ENCODE measurements around the gene SPON1.
"Not testable (repeated sequence)": the region's sequence is repeated elsewhere in the genome, so short reads cannot be mapped to it uniquely, and the experiment has no call there.

The SPON1 gene

GRCh38 chr11:14144934-14145333 is 182.4 kb downstream of the SPON1 start:
- no peak overlapping the region for H3K4me3 ChIP-seq (ENCODE audit: low read depth, low read length)
- peak; percentile 17 for DNase-seq (ENCODE audit: low read depth)
- TF ChIP-seq, protein P1, sequence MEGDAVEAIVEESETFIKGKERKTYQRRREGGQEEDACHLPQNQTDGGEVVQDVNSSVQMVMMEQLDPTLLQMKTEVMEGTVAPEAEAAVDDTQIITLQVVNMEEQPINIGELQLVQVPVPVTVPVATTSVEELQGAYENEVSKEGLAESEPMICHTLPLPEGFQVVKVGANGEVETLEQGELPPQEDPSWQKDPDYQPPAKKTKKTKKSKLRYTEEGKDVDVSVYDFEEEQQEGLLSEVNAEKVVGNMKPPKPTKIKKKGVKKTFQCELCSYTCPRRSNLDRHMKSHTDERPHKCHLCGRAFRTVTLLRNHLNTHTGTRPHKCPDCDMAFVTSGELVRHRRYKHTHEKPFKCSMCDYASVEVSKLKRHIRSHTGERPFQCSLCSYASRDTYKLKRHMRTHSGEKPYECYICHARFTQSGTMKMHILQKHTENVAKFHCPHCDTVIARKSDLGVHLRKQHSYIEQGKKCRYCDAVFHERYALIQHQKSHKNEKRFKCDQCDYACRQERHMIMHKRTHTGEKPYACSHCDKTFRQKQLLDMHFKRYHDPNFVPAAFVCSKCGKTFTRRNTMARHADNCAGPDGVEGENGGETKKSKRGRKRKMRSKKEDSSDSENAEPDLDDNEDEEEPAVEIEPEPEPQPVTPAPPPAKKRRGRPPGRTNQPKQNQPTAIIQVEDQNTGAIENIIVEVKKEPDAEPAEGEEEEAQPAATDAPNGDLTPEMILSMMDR (IDR thresholded peaks at IDR 0.05; ENCODE audit: insufficient read depth, low read depth, low read length, missing control alignments), result no peak

GRCh38 chr11:14148653-14149273 is 186.2 kb downstream of the SPON1 start:
- no peak overlapping the region for H3K4me3 ChIP-seq (ENCODE audit: low read depth, low read length)
- DNase-seq (ENCODE audit: low read depth), result peak; percentile 14
- TF ChIP-seq, protein P1 (IDR thresholded peaks at IDR 0.05; ENCODE audit: insufficient read depth, low read depth, low read length, missing control alignments), result peak; percentile 35

DNA sequence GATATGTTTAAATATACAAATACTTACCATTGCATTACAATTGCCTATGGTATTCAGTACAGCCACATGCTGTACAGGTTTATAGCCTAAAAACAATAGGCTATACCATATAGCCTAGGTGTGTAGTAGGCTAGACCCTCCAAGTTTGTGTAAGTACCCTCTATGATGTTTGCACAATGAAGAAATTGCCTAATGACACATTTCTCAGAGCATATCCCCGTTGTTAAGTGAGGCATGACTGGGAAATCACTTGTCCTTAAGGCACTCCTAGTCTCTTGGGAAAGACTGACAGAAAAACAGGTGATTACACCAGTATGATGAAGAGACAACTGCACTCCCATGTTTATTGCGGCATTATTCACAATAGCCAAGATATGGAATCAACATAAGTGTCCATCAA is 187.2 kb downstream of the SPON1 start:
- DNase-seq (ENCODE audit: low read depth), result no peak
- no peak overlapping the region for H3K4me3 ChIP-seq (ENCODE audit: low read depth, low read length)
- TF ChIP-seq, protein P1 (IDR thresholded peaks at IDR 0.05; ENCODE audit: insufficient read depth, low read depth, low read length, missing control alignments), result no peak

- no peak for DNase-seq (ENCODE audit: low read depth)
- no peak overlapping the region for H3K4me3 ChIP-seq (ENCODE audit: low read depth, low read length)
- TF ChIP-seq, protein P1 (IDR thresholded peaks at IDR 0.05; ENCODE audit: insufficient read depth, low read depth, low read length, missing control alignments), result no peak
Measured at GRCh38 chr11:14150878-14151277, 188.4 kb downstream of the SPON1 start.

DNA sequence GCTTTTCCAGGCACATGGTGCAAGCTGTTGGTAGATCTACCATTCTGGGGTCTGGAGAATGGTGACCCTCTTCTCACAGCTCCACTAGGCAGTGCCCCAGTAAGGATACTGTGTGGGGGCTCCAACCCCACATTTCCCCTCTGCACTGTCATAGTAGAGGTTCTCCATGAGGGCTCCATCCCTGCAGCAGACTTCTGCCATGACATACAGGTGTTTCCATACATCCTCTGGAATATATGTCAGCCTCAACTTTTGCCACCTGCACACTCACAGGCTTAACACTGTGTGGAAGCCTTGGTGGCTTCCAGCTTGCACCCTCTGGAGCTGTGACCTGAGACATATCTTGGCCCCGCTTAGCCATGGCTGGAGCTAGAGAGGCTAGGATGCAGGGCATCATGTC is 191.6 kb downstream of the SPON1 start:
- not testable (repeated sequence) for DNase-seq (ENCODE audit: low read depth); H3K4me3 ChIP-seq (ENCODE audit: low read depth, low read length)

DNA sequence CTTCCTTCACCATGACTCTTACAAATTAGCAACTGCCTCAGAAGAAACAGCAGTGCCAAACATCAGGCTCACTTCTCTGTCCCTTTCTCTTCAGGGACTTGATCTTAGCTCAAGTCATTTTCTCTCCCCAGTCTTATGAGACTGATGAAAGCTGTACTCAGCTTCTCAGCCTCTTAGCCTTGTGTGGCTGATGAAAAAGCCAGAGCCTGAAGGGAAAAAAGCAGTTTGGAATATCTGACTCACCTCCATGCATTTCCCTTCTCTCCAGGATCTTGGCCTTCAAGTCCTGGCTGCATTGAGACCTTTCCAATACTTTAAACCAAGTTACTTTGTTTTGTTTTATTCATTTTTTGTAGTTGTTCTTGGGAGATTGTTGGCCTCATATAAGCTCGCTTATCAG is 195.9 kb downstream of the SPON1 start:
- no peak for DNase-seq (ENCODE audit: low read depth)
- TF ChIP-seq, protein P1 (IDR thresholded peaks at IDR 0.05; ENCODE audit: insufficient read depth, low read depth, low read length, missing control alignments), result no peak

GRCh38 chr11:14163576-14163975 is 201.1 kb downstream of the SPON1 start:
- H3K4me3 ChIP-seq (ENCODE audit: low read depth, low read length), result no peak overlapping the region
- TF ChIP-seq, protein P1 (IDR thresholded peaks at IDR 0.05; ENCODE audit: insufficient read depth, low read depth, low read length, missing control alignments), result no peak
- DNase-seq (ENCODE audit: low read depth), result no peak

More for the DNA sequence above, 195.9 kb downstream of the SPON1 start:
- H3K4me3 ChIP-seq (ENCODE audit: low read depth, low read length), result no peak overlapping the region

DNA sequence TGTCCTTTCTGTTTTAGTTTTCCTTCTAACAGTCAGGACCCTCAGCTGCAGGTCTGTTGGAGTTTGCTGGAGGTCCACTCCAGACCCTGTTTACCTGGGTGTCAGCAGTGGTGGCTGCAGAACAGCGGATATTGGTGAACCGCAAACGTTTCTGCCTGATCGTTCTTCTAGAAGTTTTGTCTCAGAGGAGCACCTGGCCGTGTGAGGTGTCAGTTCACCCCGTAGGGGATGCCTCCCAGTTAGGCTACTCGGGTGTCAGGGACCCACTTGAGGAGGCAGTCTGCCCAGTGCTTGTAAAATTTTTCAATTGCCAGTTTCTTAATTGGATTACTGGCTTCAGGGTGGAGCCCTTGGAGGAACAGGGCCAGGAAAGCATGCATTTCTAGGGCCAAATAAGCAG is 211.2 kb downstream of the SPON1 start:
- not testable (repeated sequence) for H3K4me3 ChIP-seq (ENCODE audit: low read depth, low read length); DNase-seq (ENCODE audit: low read depth)

Measured in GM12865 (cell line).